Neural crest cell (in vitro differentiated cells): ENCODE data around the gene VWA8. TPM values are rescaled to one million over a fixed set of nuclear protein-coding genes. Genes with fewer than 3 reads are reported as not detected.
"Not testable (repeated sequence)": the region's sequence is repeated elsewhere in the genome, so short reads cannot be mapped to it uniquely, and the experiment has no call there.

ENCODE experiments used
- DNase-seq: peaks from one replicate; pipeline ENCODE4 v3.0.0; 2021; ENCODE audit warnings: low read depth, mixed read lengths, low spot score
- H3K27ac Mint-ChIP-seq: one replicate; pipeline ENCODE4 v1.8.0; 2021; ENCODE audit warnings: mild to moderate bottlenecking, mixed read lengths; ENCODE audit not compliant: unreplicated experiment
- H3K27me3 Mint-ChIP-seq: 2 replicates; pipeline ENCODE4 v1.8.0; 2021; ENCODE audit warnings: low read depth, mild to moderate bottlenecking, mixed read lengths
- H3K36me3 Mint-ChIP-seq: 2 replicates; pipeline ENCODE4 v1.8.0; 2021; ENCODE audit warnings: low read depth, mild to moderate bottlenecking, mixed read lengths
- H3K4me1 Mint-ChIP-seq: 2 replicates; pipeline ENCODE4 v1.8.0; 2021; ENCODE audit warnings: mixed read lengths
- H3K4me3 Mint-ChIP-seq: one replicate; pipeline ENCODE4 v1.8.0; 2021; ENCODE audit warnings: mild to moderate bottlenecking, mixed read lengths
- H3K9me3 Mint-ChIP-seq: 2 replicates; pipeline ENCODE4 v1.8.0; 2021; ENCODE audit warnings: mixed read lengths
- CTCF ChIP-seq: fragments of 200-600 bp; sonication (generic); conservative IDR thresholded peaks from 2 replicates; pipeline ENCODE4 v1.5.0; 2021; ENCODE audit warnings: antibody characterized with exemption, mild to moderate bottlenecking
- total RNA-seq: library from RNA; stranded (reverse); gene quantifications from 2 replicates; pipeline ENCODE4 v1.2.1, GENCODE V29; 2021

The VWA8 gene
- total RNA-seq, 1 donor from 2014 or later = 19.5 TPM

GRCh38 chr13:41883147-41883546 lies 77.8 kb downstream of the VWA8 start:
- no peak overlapping the region for H3K27ac Mint-ChIP-seq
- no peak for DNase-seq
- H3K36me3 Mint-ChIP-seq = peaks cover 49% of the 10 kb centered on the region
- no peaks in the 10 kb centered on the region for H3K27me3 Mint-ChIP-seq
- no peak for TF ChIP-seq CTCF
- no peak overlapping the region for H3K4me3 Mint-ChIP-seq
- H3K9me3 Mint-ChIP-seq = peaks cover 5% of the 10 kb centered on the region
- no peaks in the 10 kb centered on the region for H3K4me1 Mint-ChIP-seq

- H3K4me1 Mint-ChIP-seq, H3K4me3 Mint-ChIP-seq, H3K9me3 Mint-ChIP-seq, H3K27ac Mint-ChIP-seq, H3K27me3 Mint-ChIP-seq, DNase-seq: not testable (repeated sequence)
- peaks cover 49% of the 10 kb centered on the region for H3K36me3 Mint-ChIP-seq
Measured at GRCh38 chr13:41881890-41882289, 79.0 kb downstream of the VWA8 start.

GRCh38 chr13:41880966-41881365 lies 79.9 kb downstream of the VWA8 start:
- no peak for DNase-seq
- peaks cover 5% of the 10 kb centered on the region for H3K9me3 Mint-ChIP-seq
- no peak for TF ChIP-seq CTCF
- peaks cover 46% of the 10 kb centered on the region for H3K36me3 Mint-ChIP-seq
- no peaks in the 10 kb centered on the region for H3K27me3 Mint-ChIP-seq
- H3K4me3 Mint-ChIP-seq = no peak overlapping the region
- no peaks in the 10 kb centered on the region for H3K4me1 Mint-ChIP-seq
- no peak overlapping the region for H3K27ac Mint-ChIP-seq

- no peaks in the 10 kb centered on the region for H3K9me3 Mint-ChIP-seq
- no peaks in the 10 kb centered on the region for H3K27me3 Mint-ChIP-seq
- H3K36me3 Mint-ChIP-seq = peaks cover 10% of the 10 kb centered on the region
- no peak for DNase-seq
- H3K27ac Mint-ChIP-seq = no peak overlapping the region
- TF ChIP-seq CTCF = no peak
- H3K4me1 Mint-ChIP-seq = no peaks in the 10 kb centered on the region
- no peak overlapping the region for H3K4me3 Mint-ChIP-seq
Measured at GRCh38 chr13:41864658-41865057, 96.3 kb downstream of the VWA8 start.

GRCh38 chr13:41862659-41863058 lies 98.2 kb downstream of the VWA8 start:
- H3K9me3 Mint-ChIP-seq, DNase-seq, H3K4me1 Mint-ChIP-seq, H3K27ac Mint-ChIP-seq, H3K4me3 Mint-ChIP-seq, H3K27me3 Mint-ChIP-seq: not testable (repeated sequence)
- peaks cover 12% of the 10 kb centered on the region for H3K36me3 Mint-ChIP-seq

- Mint-ChIP-seq H3K4me3 (no peak overlapping the region), H3K9me3 (no peaks in the 10 kb centered on the region), H3K4me1 (no peaks in the 10 kb centered on the region), H3K27ac (no peak overlapping the region), H3K27me3 (no peaks in the 10 kb centered on the region), H3K36me3 (peaks cover 15% of the 10 kb centered on the region)
- TF ChIP-seq CTCF = no peak
- DNase-seq = no peak
Measured at GRCh38 chr13:41859565-41859964, 101.3 kb downstream of the VWA8 start.

GRCh38 chr13:41858780-41859179 lies 102.1 kb downstream of the VWA8 start:
- TF ChIP-seq CTCF = no peak

More at GRCh38 chr13:41858780-41859179, 102.1 kb downstream of the VWA8 start:
- no peaks in the 10 kb centered on the region for H3K4me1 Mint-ChIP-seq
- no peak overlapping the region for H3K4me3 Mint-ChIP-seq
- peaks cover 12% of the 10 kb centered on the region for H3K36me3 Mint-ChIP-seq
- H3K27me3 Mint-ChIP-seq = no peaks in the 10 kb centered on the region
- no peaks in the 10 kb centered on the region for H3K9me3 Mint-ChIP-seq
- H3K27ac Mint-ChIP-seq = no peak overlapping the region
- DNase-seq = no peak
